AG20443 (cell line): ENCODE results near the gene GAL3ST1.
"Not testable (repeated sequence)": the region's sequence is repeated elsewhere in the genome, so short reads cannot be mapped to it uniquely, and the experiment has no call there.

ENCODE experiments used
- DNase-seq: peaks from one replicate; pipeline ENCODE4 v3.0.0; 2012; ENCODE audit warnings: low spot score, mixed read lengths

Gene GAL3ST1

DNA sequence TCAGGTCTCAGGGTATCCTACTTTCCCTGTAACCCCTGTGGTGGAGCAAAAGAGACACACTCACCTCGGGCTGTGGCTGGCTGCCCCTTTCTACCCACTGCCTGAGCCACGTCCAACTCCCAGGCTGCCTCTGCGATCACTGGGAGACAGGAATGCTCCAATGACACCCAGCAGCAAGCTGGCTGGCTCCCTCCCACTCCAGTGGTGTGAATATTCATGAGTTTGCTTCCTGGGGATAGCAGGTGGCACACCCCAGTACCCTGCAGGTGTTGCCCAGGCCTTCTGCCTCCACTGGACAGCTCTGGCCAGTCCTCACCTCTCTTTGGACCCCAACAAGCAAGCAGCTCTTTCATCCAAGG is 9.7 kb downstream of the GAL3ST1 start:
- DNase-seq = no peak

DNA sequence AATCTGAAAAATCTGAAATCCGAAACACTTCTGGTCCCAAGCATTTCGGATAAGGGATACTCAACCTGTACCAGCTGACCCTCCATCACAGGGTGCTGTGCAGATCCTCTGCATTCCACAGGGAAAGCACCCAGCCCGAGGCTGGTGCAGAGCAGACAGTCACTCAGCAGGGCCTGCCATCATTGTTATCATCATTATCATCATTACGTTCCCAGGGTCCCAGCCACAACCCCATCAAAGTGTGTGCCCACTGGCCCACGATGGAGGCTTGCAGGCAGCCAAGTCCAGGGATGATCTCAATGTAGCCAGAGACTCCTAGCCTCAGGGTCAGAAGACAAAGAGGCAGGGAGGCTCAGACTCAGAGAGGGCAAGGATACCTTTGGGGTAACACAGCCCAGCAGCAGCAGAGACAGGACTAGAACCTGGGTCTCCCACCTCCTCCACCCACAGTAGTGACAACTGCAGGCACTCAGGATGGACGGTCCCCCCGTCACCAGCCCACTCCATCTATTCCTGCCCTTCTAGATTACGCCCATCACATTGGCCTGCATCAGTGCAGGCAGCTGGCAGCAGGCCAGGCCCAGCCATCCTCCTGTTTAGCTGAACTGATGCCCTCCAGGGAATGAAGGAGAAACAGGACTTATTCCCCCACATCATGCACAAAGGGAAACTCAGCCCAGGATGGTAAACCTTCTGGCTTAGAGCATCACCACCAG is 10.3 kb downstream of the GAL3ST1 start:
- no peak for DNase-seq

DNA sequence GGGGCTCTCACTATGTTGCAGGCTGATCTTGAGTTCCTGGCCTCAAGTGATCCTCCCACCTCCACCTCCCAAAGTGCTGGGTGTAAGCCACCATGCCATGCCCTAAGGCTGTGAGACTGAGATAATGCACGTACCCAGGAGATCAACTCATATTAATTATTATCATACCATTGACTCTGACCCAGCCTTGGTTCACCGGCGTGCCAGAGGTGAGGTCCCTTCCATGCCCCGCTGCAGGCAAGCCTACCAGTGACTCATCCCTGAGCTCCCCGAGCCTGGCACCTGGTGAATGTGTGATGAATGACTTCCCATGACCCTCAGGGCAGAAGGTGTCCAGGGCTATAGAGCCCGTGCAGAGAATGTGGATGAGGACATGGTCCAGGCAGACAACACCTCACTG is 12.1 kb downstream of the GAL3ST1 start:
- DNase-seq = no peak

DNA sequence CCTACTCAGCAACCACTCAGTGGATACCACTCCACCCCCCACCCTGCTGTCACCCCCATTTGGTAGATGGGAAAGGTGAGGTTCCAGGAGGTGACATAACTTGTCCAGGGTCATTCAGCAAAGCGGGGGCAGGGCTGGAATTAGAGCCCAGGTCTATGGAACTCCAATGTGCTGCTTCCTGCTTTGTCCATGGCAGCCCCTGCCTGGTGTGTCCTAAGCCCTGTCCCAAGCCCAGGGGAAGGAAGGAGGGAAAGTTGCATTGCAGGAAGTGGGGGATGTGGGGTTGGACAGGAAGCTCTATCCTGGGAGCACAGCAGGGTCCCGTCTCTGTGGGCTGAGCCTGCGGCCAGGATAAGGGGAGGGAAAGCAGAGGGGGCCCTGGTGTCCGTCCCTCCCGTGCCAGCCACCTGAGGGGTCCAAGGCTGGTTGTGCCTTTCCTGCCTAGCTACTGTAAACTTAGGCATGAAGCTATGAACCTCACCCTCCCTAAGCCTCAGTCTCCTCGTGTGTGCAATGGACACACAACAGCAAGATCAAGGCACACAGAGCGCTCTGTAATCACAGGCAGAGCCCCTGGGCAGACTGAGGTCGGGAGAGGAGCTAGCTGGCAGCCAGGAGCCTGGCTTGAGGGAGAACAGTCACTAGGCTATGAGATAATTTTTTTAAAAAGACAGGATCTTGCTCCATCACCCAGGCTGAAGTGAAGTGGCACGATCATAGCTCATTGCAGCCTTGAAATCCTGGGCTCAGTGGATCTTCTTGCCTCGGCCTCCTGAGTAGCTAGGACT is 12.9 kb downstream of the GAL3ST1 start:
- DNase-seq = no peak

DNA sequence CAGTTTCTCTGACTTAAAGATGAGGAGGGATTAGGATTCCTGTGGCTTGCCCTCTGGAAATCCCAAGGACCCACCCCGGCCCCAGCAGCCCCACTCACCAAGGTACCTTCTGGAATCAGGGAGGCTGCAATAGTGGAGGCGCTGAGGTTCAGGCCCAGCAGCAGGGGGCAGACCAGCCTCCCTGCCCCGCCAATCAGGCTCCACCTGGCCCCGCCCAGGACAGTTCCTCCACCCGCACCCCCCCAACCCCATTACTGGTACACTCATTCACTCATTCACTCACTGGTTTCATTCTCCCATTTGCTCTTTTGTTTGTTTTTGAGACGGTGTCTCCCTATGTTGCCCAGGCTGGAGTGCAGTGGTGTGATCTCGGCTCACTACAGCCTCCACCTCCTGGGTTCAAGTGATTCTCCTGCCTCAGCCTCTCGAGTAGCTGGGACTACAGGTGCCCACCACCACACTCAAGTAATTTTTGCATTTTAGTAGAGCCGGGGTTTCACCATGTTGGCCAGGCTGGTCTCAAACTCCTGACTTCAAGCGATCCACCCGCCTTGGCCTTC is 13.7 kb downstream of the GAL3ST1 start:
- DNase-seq = not testable (repeated sequence)

DNA sequence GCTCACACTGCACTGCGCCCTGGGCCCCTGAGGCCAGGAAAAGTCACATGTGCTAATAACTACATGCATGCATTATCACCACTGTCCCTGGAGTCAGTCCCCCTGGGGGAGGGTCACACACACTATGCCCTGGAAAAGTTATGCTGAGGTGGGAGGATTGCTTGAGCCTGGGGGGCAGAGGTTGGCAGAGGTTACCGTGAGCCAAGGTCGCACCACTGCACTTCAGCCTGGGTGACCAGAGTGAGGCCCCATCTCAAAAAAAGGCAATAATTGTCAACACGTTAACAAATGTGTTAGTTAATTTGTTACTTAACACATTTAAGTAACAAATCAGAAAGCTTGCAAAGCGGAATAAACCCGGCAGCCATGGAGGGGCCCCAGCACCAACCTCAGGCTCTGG is 14.6 kb downstream of the GAL3ST1 start:
- no peak for DNase-seq

DNA sequence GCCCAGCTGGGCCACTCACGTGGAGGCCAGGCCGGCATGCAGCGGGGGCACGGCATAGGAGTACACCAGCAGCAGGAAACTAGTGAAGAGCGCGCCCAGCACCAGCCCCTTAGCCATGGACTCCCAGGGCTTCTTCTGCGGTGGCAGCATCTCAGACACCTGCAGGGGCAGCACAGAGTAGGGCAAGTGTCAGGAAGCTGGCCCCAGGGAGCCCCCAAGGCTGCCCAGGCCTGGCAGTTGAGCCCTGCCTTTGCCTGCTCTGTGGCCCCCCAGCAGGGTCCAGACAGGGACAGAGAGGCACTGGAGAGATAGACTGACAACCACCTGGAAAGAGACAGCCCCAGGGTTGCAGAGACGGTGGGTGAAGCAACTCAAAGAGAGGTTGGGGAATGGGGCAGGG is 17.2 kb downstream of the GAL3ST1 start:
- no peak for DNase-seq

DNA sequence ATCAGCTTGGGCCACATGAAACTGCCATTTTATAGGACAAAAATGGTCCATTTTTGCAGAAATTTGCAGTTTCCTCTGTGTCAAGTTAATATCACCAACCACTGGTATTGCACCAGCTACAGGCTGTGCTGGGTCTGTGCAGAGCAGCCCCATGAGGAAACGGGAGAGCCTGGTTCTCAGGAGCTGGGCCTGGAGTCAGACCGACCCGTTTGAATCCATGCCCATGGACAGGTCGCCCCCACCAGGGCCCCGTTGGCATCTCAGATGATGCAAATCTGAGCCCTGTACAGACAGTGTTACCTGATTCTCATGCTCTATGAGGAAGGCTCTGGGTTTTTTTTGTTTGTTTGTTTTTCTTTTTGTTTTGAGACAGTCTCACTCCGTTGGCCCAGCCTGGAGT is 18.1 kb downstream of the GAL3ST1 start:
- no peak for DNase-seq

DNA sequence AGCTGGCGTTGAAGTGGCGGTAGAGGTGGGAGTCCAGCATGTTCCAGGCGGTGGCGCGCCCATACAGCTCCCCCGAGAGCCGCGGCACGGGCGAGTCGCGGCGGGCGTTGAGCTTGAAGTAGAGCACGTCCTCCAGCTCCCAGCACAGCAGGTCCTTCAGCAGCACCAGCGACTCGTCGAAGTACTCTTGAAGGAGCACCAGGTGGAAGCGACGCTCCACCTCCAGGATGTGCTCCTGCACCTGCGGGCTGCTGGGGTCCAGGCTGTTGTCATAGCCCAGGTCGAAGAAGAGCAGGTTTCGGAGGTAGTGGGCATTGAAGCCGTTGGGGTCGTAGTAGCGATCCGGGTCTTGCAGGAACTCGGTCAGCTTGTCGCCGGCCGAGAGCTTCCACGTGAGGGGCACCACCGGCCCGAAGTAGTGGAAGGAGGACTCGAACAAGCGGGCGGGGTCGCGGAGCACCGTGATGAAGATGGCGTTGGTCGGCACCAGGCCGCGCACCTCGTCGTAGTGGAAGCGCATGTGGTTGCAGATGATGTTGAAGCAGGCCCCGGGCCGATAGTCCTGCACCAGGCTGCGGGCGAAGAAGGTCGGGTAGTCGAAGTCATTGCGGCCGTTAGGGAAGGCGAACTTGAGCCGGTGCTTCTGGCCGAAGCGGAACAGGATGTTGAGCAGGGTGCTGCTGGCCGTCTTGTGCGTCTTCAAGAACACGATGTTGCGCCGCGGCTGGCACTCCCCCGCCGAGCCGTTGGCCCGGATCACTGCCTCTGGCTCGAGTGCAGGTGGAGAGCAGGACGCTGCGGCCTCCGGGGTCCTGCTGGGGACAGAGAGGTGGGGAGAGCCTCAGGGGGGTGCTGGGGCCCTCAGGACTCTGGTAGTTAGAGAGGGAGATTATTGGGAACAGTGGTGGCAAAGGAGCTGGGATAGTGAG is 18.9 kb downstream of the GAL3ST1 start:
- DNase-seq = no peak

DNA sequence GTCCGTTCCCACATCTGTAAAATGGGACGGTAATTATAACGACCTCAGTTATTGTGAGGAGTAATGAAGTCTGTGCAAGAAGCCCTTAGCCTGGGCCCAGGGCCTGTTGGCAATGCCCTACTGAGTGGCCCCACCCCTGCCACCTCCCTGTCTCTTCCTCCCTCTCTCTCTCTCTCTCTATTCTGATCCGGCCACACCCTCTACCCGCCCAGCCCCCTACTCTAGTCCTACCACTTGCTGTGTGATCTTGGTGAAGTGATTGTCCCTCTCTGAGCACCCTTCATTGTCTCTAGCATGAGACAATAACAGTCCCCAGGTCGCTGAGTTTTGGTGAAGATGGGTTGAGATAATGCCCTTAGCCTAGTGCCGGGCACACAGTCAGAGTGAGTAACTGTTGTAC is 20.5 kb downstream of the GAL3ST1 start:
- no peak for DNase-seq

DNA sequence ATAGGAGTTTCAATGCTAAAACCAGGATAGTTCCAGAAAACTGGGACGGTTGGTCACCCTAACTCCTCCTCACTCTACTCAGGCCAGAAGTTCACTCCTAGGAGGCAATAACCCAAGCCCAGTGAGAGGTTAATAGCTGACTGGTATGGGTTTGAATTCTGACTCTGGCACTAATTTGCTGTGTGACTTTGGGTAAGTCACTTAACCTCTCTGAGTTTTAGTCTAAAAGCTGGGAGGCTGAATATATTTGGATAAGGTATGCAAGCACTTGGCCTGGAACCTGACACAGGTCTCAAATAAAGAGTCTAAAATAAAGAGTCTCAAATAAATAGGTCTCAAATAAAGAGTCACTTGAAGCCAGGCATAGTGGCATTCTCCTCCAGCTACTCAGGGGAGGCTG is 21.7 kb downstream of the GAL3ST1 start:
- no peak for DNase-seq

DNA sequence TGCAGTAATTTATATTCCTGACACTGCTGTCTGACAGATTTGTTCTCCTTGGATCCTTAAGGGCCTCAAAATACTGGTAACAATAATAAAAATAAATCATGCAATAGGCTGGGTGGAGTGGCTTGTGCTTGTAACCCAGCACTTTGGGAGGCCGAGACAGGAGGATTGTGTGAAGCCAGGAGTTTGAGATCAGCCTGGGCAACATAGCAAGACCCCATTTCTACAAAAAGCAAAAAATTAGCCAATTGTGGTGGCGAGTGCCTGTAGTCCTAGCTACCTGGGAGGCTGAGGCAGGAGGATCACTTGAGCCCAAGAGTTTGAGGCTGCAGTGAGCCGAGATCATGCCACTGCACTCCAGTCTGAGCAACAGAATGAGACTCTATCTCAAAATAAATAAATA is 22.7 kb downstream of the GAL3ST1 start:
- DNase-seq = not testable (repeated sequence)

DNA sequence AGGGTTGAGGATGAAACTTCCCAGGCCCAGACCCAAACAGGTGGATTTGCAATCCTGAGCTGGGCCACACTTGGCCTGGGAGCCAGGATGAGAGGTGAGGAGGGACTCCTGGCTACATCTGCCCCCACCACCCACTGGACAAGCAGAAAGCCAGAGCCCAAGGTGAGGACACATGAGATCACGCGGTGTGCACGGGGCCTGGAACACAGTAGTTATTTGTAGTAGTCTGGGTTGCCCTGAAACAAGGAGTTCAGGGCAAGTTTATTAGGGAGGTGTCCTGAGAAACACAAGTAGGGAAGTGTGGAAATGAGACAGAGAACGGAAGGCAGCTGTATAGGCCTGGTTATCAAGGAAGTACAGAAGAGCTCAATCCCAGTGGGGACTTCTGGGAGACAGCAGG is 27.3 kb downstream of the GAL3ST1 start:
- no peak for DNase-seq

DNA sequence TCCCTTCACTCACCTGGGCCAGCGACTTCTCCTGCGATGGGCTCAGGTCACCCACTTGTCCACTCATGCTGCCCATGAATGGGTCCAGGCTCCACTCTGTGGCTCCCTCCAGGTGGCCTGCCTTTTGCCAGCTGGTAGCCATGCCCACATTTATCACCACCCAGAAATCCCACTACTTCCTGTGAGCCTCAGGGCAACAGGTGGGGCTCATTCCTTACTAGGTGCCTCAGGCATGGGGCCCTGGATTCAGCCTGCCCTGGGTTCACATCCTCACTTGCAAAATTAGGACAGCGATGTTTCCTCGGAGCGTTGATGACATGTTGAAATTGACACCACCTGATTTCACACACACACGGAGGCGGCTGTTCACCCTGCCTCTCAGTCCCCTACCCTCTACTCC is 27.8 kb downstream of the GAL3ST1 start, which contains the start of gene SEC14L6:
SEC14L6 (minus strand) TSS at position 126 of the 400 bp plus-strand sequence; CDS start at position 67, 59 bp downstream.
- no peak for DNase-seq

DNA sequence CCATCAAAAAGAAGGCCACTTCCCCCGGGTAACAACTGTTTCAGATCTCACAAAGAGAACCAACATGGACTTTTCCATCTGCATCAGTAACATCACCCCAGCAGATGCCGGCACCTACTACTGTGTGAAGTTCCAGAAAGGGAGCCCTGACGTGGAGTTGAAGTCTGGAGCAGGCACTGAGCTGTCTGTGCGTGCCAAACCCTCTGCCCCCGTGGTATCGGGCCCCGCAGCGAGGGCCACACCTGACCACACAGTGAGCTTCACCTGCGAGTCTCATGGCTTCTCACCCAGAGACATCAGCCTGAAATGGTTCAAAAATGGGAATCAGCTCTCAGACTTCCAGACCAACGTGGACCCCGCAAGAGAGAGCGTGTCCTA is 31.7 kb downstream of the GAL3ST1 start:
- no peak for DNase-seq

DNA sequence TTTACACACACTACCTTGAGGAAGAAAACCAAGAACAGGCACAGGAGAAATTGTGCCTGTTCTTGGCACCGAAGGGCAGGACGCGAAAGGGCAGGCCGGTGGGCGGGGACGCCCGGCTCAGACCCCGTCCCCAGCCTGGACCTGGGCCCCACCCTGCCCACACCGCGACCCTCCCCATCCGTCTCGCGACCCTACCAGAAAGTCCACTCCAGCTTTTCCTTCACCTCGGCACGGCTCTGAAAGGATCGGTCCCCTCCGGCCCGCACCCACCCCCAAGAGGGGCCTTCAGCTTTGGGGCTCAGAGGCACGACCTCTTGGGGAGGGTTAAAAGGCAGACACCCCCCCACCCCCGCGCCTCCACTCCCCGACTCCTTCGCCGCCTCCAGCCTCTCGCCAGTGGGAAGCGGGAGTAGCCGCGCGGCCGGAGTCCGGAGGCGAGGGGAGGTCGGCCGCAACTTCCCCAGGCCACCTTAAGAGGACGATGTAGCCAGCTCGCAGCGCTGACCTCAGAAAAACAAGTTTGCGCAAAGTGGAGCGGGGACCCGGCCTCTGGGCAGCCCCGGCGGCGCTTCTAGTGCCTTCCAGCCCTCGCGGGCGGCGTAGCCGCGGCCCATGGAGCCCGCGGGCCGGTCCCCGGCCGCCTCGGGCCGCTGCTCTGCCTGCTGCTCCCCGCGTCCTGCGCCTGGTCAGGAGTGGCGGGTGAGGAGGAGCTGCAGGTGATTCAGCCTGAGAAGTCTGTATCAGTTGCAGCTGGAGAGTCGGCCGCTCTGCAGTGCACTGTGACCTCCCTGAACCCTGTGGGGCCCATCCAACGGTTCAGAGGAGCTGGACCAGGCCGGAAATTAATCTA is 32.3 kb downstream of the GAL3ST1 start:
- DNase-seq = no peak

DNA sequence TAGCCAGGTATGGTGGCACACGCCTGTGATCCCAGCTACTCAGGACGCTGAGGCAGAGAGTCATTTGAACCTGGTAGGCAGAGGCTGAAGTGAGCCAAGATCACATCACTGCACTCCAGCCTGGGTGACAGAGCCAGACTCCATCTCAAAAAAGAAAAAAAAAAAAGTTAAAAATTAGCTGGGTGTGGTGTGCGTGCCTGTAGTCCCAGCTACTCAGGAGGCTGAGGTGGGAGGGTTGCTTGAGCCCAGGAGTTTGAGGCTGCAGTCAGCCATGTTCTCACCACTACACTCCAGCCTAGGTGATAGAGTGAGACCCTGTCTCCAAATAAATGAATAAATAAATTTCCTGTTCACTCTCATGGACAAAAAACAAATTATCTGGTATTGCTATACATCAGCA is 33.0 kb downstream of the GAL3ST1 start:
- not testable (repeated sequence) for DNase-seq

DNA sequence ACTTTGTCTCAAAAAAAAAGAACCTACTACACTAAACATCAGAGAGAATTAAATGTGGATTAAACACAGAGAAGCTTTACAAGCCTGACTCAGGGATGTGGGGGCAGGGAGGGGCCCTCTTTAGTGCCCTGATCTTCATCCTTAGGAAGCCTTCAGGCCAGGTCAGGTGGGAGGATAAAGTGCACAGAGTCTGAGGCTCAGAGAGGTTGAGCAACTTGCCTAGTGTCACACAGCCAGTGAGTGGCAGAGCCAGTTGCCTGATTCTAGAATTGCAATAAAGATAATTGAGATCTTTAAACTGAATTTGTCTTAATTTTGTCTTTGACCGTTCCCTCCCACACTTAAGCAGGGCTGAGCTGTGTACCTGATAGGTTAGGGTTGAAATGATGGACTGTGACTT is 35.1 kb downstream of the GAL3ST1 start:
- DNase-seq = no peak

DNA sequence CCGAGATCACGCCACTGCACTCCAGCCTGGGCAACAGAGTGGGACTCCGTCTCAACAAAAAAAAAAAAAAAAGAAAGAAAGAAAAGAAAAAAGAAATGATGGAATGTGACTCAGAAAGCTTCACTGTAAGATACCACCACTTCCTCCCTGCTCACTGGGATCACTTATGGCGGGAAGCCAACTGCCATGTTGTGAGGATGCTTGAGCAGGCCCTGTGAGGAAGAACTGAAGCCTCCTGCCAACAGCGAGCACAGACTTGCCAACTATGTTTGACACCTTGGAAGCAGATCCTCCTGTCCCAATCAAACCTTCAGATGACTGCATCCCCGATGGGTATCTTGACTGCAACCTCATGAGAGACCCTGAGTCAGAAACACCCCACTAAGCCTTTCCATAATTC is 36.2 kb downstream of the GAL3ST1 start:
- no peak for DNase-seq

DNA sequence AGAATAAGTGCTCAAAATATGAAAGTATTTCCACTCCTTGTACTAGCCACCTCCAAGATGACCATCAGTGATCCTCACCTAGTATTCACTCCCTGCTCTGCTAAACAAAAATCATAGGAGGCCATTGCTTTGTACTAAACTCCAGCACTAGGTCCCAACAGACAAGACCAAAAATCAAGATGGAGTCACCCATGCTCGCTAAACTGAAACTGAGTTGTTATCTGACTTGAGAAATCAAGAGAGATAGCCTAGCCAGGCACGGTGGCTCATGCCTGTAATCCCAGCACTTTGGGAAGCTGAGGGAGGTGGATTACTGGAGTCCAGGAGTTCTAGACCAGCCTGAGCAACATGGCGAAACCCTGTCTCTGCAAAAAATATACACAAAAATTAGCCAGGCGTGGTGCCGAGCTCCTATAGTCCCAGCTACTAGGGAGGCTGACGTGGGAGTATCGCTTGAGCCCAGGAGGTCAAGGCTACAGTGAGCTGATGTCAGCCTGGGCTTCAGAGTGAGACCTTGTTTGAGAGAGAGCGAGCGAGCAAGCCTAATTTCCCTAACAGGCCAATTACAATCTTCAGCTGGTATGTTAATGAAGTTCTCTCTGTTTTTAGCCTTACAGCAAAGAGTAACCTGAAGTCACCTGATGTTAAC is 37.3 kb downstream of the GAL3ST1 start:
- no peak for DNase-seq

DNA sequence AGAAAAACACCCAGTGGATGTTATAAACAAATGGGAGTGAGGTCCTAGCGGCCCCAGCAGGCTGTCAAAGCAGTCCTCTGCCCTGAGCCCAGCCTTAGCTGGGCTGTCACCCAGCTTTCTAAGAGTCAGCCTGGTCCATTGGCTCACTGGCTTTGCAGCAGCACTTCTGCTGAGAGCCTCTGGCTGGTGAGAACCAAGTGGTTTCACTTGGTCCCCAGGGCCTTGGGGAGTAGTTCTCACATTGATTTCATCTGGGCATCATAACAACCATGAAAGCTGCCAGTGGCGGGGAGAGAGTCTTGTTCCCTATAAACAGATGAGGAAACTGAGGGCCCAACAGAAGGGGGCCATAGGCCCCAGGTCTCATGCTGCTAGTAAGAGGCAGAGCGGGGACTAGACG is 39.3 kb downstream of the GAL3ST1 start:
- no peak for DNase-seq
